K562 (cell line): ENCODE data around the gene ZNF593OS. TPM values are rescaled to one million over a fixed set of nuclear protein-coding genes. Genes with fewer than 3 reads are reported as not detected.
A peak's percentile ranks its signal among the peaks of the same experiment; 100 is the strongest.

Experiments
- BHLHE40 ChIP-seq: IDR thresholded peaks from 2 replicates; pipeline ENCODE4 v1.6.1; 2011; ENCODE audit warnings: low read length, improper control_type of control experiment
- CHD1 ChIP-seq: fragments of 200-600 bp; sonication (generic); IDR thresholded peaks from one replicate; pipeline ENCODE4 v1.6.1; 2012; ENCODE audit warnings: mild to moderate bottlenecking, moderate library complexity, low read length, inconsistent platforms
- E2F1 ChIP-seq: sonication (generic); formaldehyde crosslinking; IDR thresholded peaks from 2 replicates; pipeline ENCODE4 v1.8.1; 2023; ENCODE audit warnings: mild to moderate bottlenecking, missing genetic modification reagents, moderate library complexity
- FOXJ3 ChIP-seq: sonication (generic); formaldehyde crosslinking; IDR thresholded peaks from 2 replicates; pipeline ENCODE4 v1.4.0; 2020; ENCODE audit warnings: mild to moderate bottlenecking, missing genetic modification reagents
- HNRNPLL ChIP-seq: fragments of 200-400 bp; formaldehyde crosslinking; IDR thresholded peaks from 2 replicates; pipeline ENCODE4 v1.6.1; 2017; ENCODE audit warnings: low read length, low read depth, mild to moderate bottlenecking; ENCODE audit not compliant: poor library complexity, severe bottlenecking
- IRF1 ChIP-seq: sonication (generic); formaldehyde crosslinking; IDR thresholded peaks from 2 replicates; pipeline ENCODE4 v1.8.0; 2022; ENCODE audit warnings: missing genetic modification reagents, mild to moderate bottlenecking, borderline replicate concordance
- IRF9 ChIP-seq: fragments of 450-650 bp; IDR thresholded peaks from 2 replicates; pipeline ENCODE4 v1.6.1; 2016; ENCODE audit warnings: missing biosample characterization, missing genetic modification characterization
- KLF1 ChIP-seq: fragments of 450-650 bp; IDR thresholded peaks from 2 replicates; pipeline ENCODE4 v1.6.1; 2016; ENCODE audit warnings: missing genetic modification characterization, missing compliant biosample characterization
- PATZ1 ChIP-seq: fragments of 250-450 bp; sonication (Bioruptor Pico); IDR thresholded peaks from 2 replicates; pipeline ENCODE4 v1.5.0; 2020; ENCODE audit warnings: mild to moderate bottlenecking, borderline replicate concordance
- PHB2 ChIP-seq: fragments of 450-650 bp; IDR thresholded peaks from 2 replicates; pipeline ENCODE4 v1.6.1; 2017; ENCODE audit warnings: low read depth
- USF1 ChIP-seq: sonication (generic); formaldehyde crosslinking; IDR thresholded peaks from 2 replicates; pipeline ENCODE4 v1.9.0; 2022; ENCODE audit warnings: mild to moderate bottlenecking, missing genetic modification reagents
- YY1 ChIP-seq, 3 experiments: IDR thresholded peaks; 2 replicates each; pipeline ENCODE4 v1.6.1; 2011; ENCODE audit warnings: low read length in 2 of 3, mild to moderate bottlenecking in 2 of 3, moderate library complexity in 2 of 3, borderline replicate concordance in 1 of 3, control low read depth in 1 of 3, low read depth in 1 of 3; ENCODE audit not compliant: insufficient read depth in 3 of 3, insufficient replicate concordance in 2 of 3, control insufficient read depth in 1 of 3, insufficient read length in 1 of 3; ENCODE audit errors: extremely low read depth in 1 of 3
- ZEB2 ChIP-seq: fragments of 450-650 bp; IDR thresholded peaks from 2 replicates; pipeline ENCODE4 v1.6.1; 2016
- ZNF212 ChIP-seq: fragments of 450-650 bp; formaldehyde crosslinking; IDR thresholded peaks from 2 replicates; pipeline ENCODE4 v1.4.0; 2020; ENCODE audit warnings: mild to moderate bottlenecking
- ZNF551 ChIP-seq: fragments of 250-450 bp; sonication (Bioruptor Pico); IDR thresholded peaks from 2 replicates; pipeline ENCODE4 v1.5.0; 2021; ENCODE audit warnings: mild to moderate bottlenecking, moderate library complexity
- ZNF655 ChIP-seq: fragments of 250-450 bp; sonication (Bioruptor Pico); IDR thresholded peaks from 2 replicates; pipeline ENCODE4 v1.5.0; 2021
- ZNF75A ChIP-seq: fragments of 450-650 bp; formaldehyde crosslinking; IDR thresholded peaks from 2 replicates; pipeline ENCODE4 v1.4.0; 2020; ENCODE audit warnings: mild to moderate bottlenecking
- ZNF79 ChIP-seq: fragments of 250-450 bp; sonication (Bioruptor Pico); IDR thresholded peaks from 2 replicates; pipeline ENCODE4 v1.4.0; 2020; ENCODE audit warnings: low read depth, mild to moderate bottlenecking, moderate library complexity
- polyA plus RNA-seq, 8 experiments: library from polyadenylated mRNA; depleted of rRNA in 4 of 8; stranded (reverse) in 5 of 8; unstranded in 3 of 8; fragments of >200 nt; fragmentation: Nextera tagmentation in 2 of 8; fragmentation: Illumina TruSeq in 1 of 8; extraction: Ambion mirVana in 2 of 8; extraction: Trizol in 1 of 8; gene quantifications; 2 replicates each; pipeline versions ENCODE4 v1.2.1 to v1.2.3, GENCODE V29; 2011 to 2014; ENCODE audit warnings: inconsistent platforms in 1 of 8, missing spikeins in 1 of 8
- total RNA-seq, 7 experiments: library from RNA; depleted of rRNA in 6 of 7; stranded (reverse); fragments of >200 nt in 6 of 7; fragmentation: Illumina TruSeq in 2 of 7; extraction: Trizol in 2 of 7; gene quantifications; 2 replicates each; pipeline versions ENCODE4 v1.2.1 to v1.2.3, GENCODE V29; 2011 to 2021; ENCODE audit warnings: low replicate concordance in 1 of 7

ZNF593OS gene
- total and polyA plus RNA-seq, 9 of the 15 experiments (the other 6 are each of a cell fraction or from before 2014, with no cell fraction given): 0.24 to 0.27 TPM; not detected in 7

GRCh38 chr1:26169669-26170471, 1.8 kb downstream of the ZNF593OS start, which contains the start of gene ZNF593 (continued):
- TF ChIP-seq IRF1 (CRISPR knock-in tag) (0 out of 2 replicates have a peak, but pooled peaks have one; percentile 40), PATZ1 (CRISPR knock-in tag) (no peak), ZNF212 (CRISPR knock-in tag) (no peak), IRF9 (tag) (no peak), ZNF655 (CRISPR knock-in tag) (no peak), FOXJ3 (no peak), CHD1 (peak; percentile 67), YY1 (IDR thresholded peaks at IDR 0.05; ENCODE audit: borderline replicate concordance in 1 of 3, control insufficient read depth in 1 of 3, extremely low read depth in 1 of 3, insufficient read depth in 3 of 3, insufficient read length in 1 of 3, insufficient replicate concordance in 2 of 3, low read depth in 1 of 3, low read length in 2 of 3) (peak in 2 of 3 experiments; percentile 38 to 59), USF1 (CRISPR knock-in tag) (peak; percentile 85), ZNF551 (CRISPR knock-in tag) (no peak), E2F1 (peak; percentile 83), KLF1 (peak; percentile 90), PHB2 (no peak), ZEB2 (no peak), HNRNPLL (no peak), ZNF79 (no peak), BHLHE40 (peak; percentile 85), ZNF75A (CRISPR knock-in tag) (0 out of 2 replicates have a peak, but pooled peaks have one; percentile 52)
